CD4-positive, alpha-beta memory T cell (primary cell): ENCODE results near the gene FLNC. TPM values are rescaled to one million over a fixed set of nuclear protein-coding genes. Genes with fewer than 3 reads are reported as not detected.

Source experiments
- CTCF ChIA-PET: fragments of 350-600 bp; sonication (Branson Sonifier 250); formaldehyde crosslinking; loops from one replicate; lab custom pipeline; 2021; ENCODE audit warnings: inconsistent platforms; ENCODE audit not compliant: partially characterized antibody; lab: Charles Lee
- POLR2A ChIA-PET: fragments of 350-600 bp; sonication (Branson Sonifier 250); formaldehyde crosslinking; loops from one replicate; lab custom pipeline; 2021; ENCODE audit not compliant: partially characterized antibody; lab: Charles Lee
- DNase-seq, 5 donors: peaks; one replicate each; pipeline versions ENCODE4 v3.0.0 to v3.0.0-alpha.2; 2020 to 2022; ENCODE audit warnings: mixed read lengths in 1 of 5
- H3K27ac ChIP-seq: one replicate; pipeline ENCODE4 v1.7.0; 2013; ENCODE audit warnings: low read depth, low read length
- H3K27me3 ChIP-seq: 2 replicates; pipeline ENCODE4 v1.7.0; 2013; ENCODE audit warnings: mild to moderate bottlenecking, low read length, moderate library complexity; ENCODE audit not compliant: insufficient read depth
- H3K36me3 ChIP-seq: 2 replicates; pipeline ENCODE4 v1.7.0; 2013; ENCODE audit warnings: mild to moderate bottlenecking, low read length, moderate library complexity; ENCODE audit not compliant: insufficient read depth
- H3K4me1 ChIP-seq: 2 replicates; pipeline ENCODE4 v1.7.0; 2013; ENCODE audit warnings: mild to moderate bottlenecking, low read length, moderate library complexity; ENCODE audit not compliant: insufficient read depth
- H3K4me3 ChIP-seq, 2 donors: one replicate each; pipeline ENCODE4 v1.7.0; 2013; ENCODE audit warnings: low read length in 2 of 2, mild to moderate bottlenecking in 1 of 2
- H3K9me3 ChIP-seq, 2 donors: one replicate each; pipeline ENCODE4 v1.7.0; 2013; ENCODE audit warnings: low read length in 2 of 2, control low read depth in 1 of 2; ENCODE audit not compliant: control insufficient read depth in 1 of 2
- H3K27ac Mint-ChIP-seq, 7 donors: one replicate each; pipeline ENCODE4 v1.8.0; 2020 to 2021; ENCODE audit warnings: mixed read lengths in 7 of 7, mild to moderate bottlenecking in 6 of 7, inconsistent platforms in 3 of 7, moderate library complexity in 3 of 7
- H3K27me3 Mint-ChIP-seq, 2 donors: one replicate each; pipeline ENCODE4 v1.8.0; 2020 to 2021; ENCODE audit warnings: mixed read lengths in 2 of 2
- H3K36me3 Mint-ChIP-seq, 2 donors: one replicate each; pipeline ENCODE4 v1.8.0; 2020 to 2021; ENCODE audit warnings: mixed read lengths in 2 of 2, inconsistent platforms in 1 of 2, mild to moderate bottlenecking in 1 of 2
- H3K4me1 Mint-ChIP-seq, 4 donors: one replicate each; pipeline ENCODE4 v1.8.0; 2020 to 2021; ENCODE audit warnings: mixed read lengths in 4 of 4, mild to moderate bottlenecking in 1 of 4
- H3K4me3 Mint-ChIP-seq, 8 donors: one replicate each; pipeline ENCODE4 v1.8.0; 2020 to 2021; ENCODE audit warnings: mixed read lengths in 8 of 8, mild to moderate bottlenecking in 7 of 8, moderate library complexity in 6 of 8, inconsistent platforms in 3 of 8
- H3K9me3 Mint-ChIP-seq, 8 donors: one replicate each; pipeline ENCODE4 v1.8.0; 2020 to 2021; ENCODE audit warnings: mixed read lengths in 8 of 8, mild to moderate bottlenecking in 5 of 8, inconsistent platforms in 3 of 8, moderate library complexity in 1 of 8
- intact Hi-C: fragments of 100-400 bp; cut with micrococcal nuclease; formaldehyde crosslinking; loops from one replicate; pipeline ENCODE4 v1.15.1; 2023
- polyA plus RNA-seq, 2 donors: library from polyadenylated mRNA; unstranded; fragments of 300-500 nt; fragmentation: Illumina TruSeq; gene quantifications; one replicate each; pipeline ENCODE4 v1.2.3, GENCODE V29; 2021
- total RNA-seq, 2 experiments: library from RNA; stranded (reverse); gene quantifications; one replicate each; pipeline ENCODE4 v1.2.3, GENCODE V29; 2021

Gene FLNC
- total and polyA plus RNA-seq, 4 experiments from 2014 or later: 0.06 TPM; not detected in 3

DNA sequence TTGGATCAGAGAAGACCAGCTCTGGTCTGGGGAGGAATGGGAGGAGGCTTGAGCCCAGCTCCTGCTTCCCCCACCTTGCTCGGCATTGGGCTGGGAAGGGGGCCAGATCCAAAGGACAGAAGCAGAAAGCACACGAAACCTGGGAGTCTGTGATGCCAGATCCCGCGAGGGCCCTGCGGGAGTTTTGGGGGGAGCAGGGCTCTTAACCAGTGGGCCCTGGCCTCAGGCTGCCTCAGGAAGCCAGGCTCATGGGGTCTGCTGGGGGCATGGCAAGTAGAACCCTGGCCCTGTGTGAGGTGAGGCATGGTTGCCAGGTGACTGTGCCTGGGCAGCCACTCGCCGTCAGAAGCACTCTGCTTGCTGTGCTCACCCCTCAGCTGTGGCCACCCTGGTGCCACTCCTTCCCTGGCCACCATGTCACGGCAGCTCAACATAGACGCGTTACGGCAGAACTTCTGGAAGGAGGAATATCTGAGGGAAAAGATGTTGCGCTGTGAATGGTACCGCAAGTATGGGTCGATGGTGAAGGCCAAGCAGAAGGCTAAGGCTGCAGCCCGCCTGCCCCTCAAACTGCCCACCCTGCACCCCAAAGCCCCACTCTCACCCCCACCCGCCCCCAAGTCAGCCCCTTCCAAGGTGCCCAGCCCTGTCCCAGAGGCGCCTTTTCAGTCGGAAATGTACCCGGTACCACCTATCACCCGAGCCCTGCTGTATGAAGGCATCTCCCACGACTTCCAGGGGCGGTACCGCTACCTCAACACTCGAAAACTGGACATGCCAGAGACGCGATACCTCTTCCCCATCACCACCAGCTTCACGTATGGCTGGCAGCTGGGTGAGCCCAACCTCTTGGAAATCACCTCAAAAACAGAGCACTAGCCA, 36.0 kb downstream of the FLNC start:
- Mint-ChIP-seq H3K27me3 (no peaks in the 10 kb centered on the region), H3K9me3 (no peaks in the 10 kb centered on the region), H3K4me3 (peak overlapping the region in 2 of 8 donors; percentile 9 to 68), H3K36me3 (peaks cover 11 to 29% of the 10 kb centered on the region in 2 donors), H3K27ac (peak overlapping the region in 3 of 7 donors; percentile 36 to 71 (median 64)), H3K4me1 (peaks cover 23 to 53% (median 35%) of the 10 kb centered on the region in 4 donors)
- H3K36me3 ChIP-seq: peaks cover 5% of the 10 kb centered on the region
- no peak overlapping the region for H3K4me3 ChIP-seq
- peaks cover 30% of the 10 kb centered on the region for H3K4me1 ChIP-seq
- H3K27me3 ChIP-seq: no peaks in the 10 kb centered on the region
- H3K9me3 ChIP-seq: no peaks in the 10 kb centered on the region
- ChIA-PET CTCF (interaction anchor here (1.1 to 1.6 kb wide), 2 partner anchors 12 to 17 kb away, joined by 3 to 5 read pairs; no protein-coding TSS in a partner anchor), POLR2A (no interaction called here)
- intact Hi-C loops: no loop called here
- H3K27ac ChIP-seq: no peak overlapping the region
- DNase-seq: no peak

DNA sequence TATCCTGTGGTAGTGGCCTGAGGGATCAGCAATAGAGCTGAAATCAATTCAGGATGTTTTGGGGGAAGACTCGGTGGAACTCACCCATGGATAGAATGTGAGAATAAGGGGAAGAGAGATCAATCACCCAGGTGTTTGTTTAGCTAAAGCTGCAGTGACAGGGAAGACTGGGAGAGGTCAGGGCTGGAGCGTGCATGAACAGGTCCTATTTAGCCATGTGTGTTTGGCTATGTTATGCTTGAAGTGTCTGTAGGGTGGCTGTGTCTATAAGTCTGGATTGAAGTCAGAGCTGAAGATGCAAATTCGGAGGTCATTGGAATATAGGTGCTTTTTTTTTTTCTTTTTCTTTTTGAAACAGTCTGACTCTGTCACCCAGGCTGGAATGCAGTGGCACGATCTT, 37.0 kb downstream of the FLNC start:
- Mint-ChIP-seq H3K36me3 (peaks cover 11 to 29% of the 10 kb centered on the region in 2 donors), H3K4me3 (peak overlapping the region in 6 of 8 donors; percentile 1 to 60 (median 5)), H3K27ac (no peak overlapping the region), H3K9me3 (no peaks in the 10 kb centered on the region), H3K27me3 (no peaks in the 10 kb centered on the region), H3K4me1 (peaks cover 21 to 50% (median 32%) of the 10 kb centered on the region in 4 donors)
- H3K4me3 ChIP-seq: no peak overlapping the region
- CTCF ChIA-PET: interaction anchor here (1.1 to 1.6 kb wide), 3 partner anchors 11 to 16 kb away, joined by 3 to 5 read pairs (median 4); no protein-coding TSS in a partner anchor
- no peak for DNase-seq
- no peak overlapping the region for H3K27ac ChIP-seq
- POLR2A ChIA-PET: no interaction called here
- H3K27me3 ChIP-seq: no peaks in the 10 kb centered on the region
- intact Hi-C loops: no loop called here
- peaks cover 27% of the 10 kb centered on the region for H3K4me1 ChIP-seq
- H3K36me3 ChIP-seq: peaks cover 5% of the 10 kb centered on the region
- no peaks in the 10 kb centered on the region for H3K9me3 ChIP-seq

DNA sequence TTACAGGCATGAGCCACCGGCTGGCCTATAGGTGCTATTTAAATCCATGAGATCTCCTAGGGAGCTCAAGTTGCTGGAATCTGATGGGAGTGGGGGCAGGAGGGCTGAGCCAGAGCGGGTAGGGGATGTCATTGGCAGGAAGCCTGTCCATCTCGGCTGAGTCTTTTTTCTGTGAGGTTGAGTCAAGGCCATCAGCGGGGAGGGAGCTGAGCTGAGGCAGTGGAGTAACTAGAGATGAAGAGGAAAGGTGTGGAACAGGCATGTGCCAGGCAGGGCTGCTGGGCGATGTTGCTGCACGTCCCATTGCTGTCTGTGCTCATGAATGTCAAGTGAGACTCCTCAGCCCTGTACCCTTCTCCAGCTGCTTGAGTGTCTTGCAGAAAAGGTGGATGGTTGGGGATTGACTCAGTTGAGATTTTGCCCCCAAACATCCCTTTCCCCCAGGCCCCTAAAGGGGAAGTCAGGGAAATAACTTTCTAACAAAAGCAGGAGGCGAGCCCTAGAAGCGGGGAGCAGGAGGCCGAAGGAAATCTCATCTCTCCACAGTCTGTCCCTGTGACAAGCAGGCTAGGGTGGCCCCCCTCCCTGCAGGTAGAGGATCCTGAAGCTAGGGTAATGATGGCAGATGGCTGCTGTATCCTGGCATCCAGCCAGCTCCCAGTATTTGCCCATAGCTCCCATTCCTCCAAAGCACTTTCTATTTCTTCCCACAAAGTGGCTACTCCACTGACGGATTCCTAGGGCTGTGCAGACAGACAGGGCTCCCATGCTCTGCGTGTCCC, 37.8 kb downstream of the FLNC start:
- Histone ChIP-seq H3K36me3 (peaks cover 5% of the 10 kb centered on the region), H3K4me3 (no peak overlapping the region), H3K27me3 (no peaks in the 10 kb centered on the region), H3K4me1 (peaks cover 25% of the 10 kb centered on the region), H3K27ac (no peak overlapping the region), H3K9me3 (no peaks in the 10 kb centered on the region)
- H3K4me1 Mint-ChIP-seq: peaks cover 15 to 42% (median 26%) of the 10 kb centered on the region in 4 donors
- no peaks in the 10 kb centered on the region for H3K9me3 Mint-ChIP-seq
- H3K4me3 Mint-ChIP-seq: peak overlapping the region in 7 of 8 donors; percentile 51 to 75 (median 69)
- H3K27me3 Mint-ChIP-seq: no peaks in the 10 kb centered on the region
- ChIA-PET POLR2A (no interaction called here), CTCF (interaction anchor here (1.3 to 2.0 kb wide), 5 partner anchors 12 to 394 kb away, joined by 3 to 7 read pairs (median 4); no protein-coding TSS in a partner anchor)
- no peak for DNase-seq
- H3K36me3 Mint-ChIP-seq: peaks cover 11 to 25% of the 10 kb centered on the region in 2 donors
- intact Hi-C loops: no loop called here
- peak overlapping the region in 1 of 7 donors; percentile 36 for H3K27ac Mint-ChIP-seq

DNA sequence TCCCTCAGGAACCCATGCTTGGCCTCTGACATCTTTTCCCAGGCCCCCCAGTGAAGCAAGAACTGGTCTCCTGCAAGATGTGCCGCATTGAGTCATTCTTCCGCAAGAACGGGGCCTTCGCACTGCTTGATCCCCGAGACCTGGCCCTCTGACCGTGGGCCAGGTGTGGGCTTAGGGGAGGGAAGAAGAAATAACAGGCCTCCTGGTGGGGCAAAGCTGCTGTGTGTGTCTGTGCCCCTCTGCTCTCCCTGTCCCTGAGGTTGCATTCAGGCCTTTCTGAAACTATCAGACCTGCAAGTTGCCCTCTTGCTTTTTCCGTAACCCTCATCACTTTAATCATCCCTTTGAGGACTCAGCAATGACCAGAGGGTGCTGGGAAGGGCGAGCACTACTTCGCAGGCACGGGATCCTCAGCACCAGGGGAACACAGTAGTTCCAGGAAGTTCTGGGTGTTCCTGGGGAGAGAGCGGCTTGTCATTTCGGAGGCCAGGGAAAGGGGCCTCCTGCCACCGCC, 38.5 kb downstream of the FLNC start:
- no peak overlapping the region for H3K27ac ChIP-seq
- ChIA-PET POLR2A (no interaction called here), CTCF (interaction anchor here (1.3 to 2.0 kb wide), 3 partner anchors 15 to 395 kb away, joined by 3 to 7 read pairs (median 3); no protein-coding TSS in a partner anchor)
- no peak overlapping the region for H3K27ac Mint-ChIP-seq
- peak overlapping the region in 1 of 2 donors; percentile 52 for H3K4me3 ChIP-seq
- H3K27me3 ChIP-seq: no peaks in the 10 kb centered on the region
- H3K27me3 Mint-ChIP-seq: no peaks in the 10 kb centered on the region
- no peak for DNase-seq
- intact Hi-C loops: loop anchor here (1.0 kb wide), 1 partner anchor 15 kb away; no protein-coding TSS in a partner anchor
- H3K9me3 Mint-ChIP-seq: no peaks in the 10 kb centered on the region
- H3K9me3 ChIP-seq: no peaks in the 10 kb centered on the region
- peaks cover 11 to 20% of the 10 kb centered on the region in 2 donors for H3K36me3 Mint-ChIP-seq
- H3K4me1 Mint-ChIP-seq: peaks cover 14 to 37% (median 23%) of the 10 kb centered on the region in 4 donors
- peaks cover 19% of the 10 kb centered on the region for H3K4me1 ChIP-seq
- H3K36me3 ChIP-seq: peaks cover 5% of the 10 kb centered on the region
- H3K4me3 Mint-ChIP-seq: peak overlapping the region; percentile 21 to 75 (median 62)

DNA sequence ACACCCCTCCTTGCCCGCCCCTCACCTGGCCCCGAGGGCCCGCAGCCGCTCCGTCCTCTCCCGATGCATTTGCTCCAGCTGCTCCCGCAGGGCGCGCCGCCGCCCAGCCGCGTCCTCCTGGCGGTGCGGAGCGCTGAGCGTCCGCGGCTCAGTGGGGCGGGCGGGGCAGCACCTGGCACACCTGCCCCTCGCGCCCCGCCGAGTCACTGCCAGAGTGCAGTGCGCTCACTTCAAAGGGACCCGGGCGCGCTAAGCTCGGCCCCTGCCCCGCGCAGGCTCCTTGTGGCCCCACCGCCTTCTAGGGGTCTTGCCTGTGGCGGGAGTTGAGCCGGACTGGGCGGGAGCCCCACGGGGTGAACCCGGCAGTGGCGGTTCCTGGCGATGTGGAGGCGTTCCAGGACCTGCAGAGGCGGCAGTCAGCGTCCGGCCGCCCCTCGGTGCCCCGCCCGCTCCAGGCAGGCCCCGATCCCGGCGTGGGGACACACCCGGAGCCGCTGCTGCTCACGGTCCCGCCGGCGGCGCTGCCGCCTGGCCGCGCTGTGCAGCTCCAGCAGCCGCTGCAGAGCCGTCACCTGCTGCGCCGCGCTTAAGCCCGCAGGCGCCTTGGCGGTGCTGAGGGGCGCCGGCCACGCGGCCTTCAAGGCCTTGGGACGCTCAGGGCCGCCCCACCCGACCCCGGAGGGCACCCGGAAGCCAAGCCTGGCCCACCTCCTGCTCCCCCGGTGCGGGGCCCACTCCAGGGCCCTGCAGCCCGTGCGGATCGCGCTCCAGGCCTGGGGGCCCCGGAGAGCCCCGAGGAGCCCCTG, 39.1 kb downstream of the FLNC start:
- intact Hi-C loops: loop anchor here (1.0 kb wide), 1 partner anchor 14 kb away; no protein-coding TSS in a partner anchor
- POLR2A ChIA-PET: interaction anchor here (0.7 kb wide), 1 partner anchor 13 kb away, joined by 3 read pairs; no protein-coding TSS in a partner anchor
- no peaks in the 10 kb centered on the region for H3K27me3 Mint-ChIP-seq

DNA sequence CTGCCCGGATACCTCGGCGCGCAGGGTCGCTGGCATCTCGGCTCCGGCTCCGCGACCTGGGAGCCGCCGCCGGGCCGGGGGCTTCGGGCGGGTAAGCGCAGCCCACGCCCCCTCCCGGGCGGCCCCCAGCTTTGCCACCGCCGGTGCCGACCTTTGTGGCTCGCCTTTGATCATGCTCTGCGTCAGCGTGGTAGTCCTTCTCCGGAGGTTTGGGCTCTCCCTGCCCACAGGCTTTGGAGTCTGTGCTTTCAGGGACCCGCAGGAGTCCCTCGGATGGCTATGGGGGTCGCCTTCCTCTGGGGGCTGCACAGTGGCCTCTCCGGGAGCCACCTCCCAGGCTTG, 39.7 kb downstream of the FLNC start:
- H3K36me3 ChIP-seq: peaks cover 5% of the 10 kb centered on the region
- DNase-seq: peak in 1 of 5 donors; percentile 4
- no peaks in the 10 kb centered on the region for H3K9me3 Mint-ChIP-seq
- H3K27ac ChIP-seq: no peak overlapping the region
- H3K4me3 ChIP-seq: peak overlapping the region in 1 of 2 donors; percentile 52
- ChIA-PET POLR2A (interaction anchor here (1.7 kb wide), 1 partner anchor 10 kb away, joined by 3 read pairs; no protein-coding TSS in a partner anchor), CTCF (interaction anchor here (2.0 kb wide), 1 partner anchor 14 kb away, joined by 7 read pairs; no protein-coding TSS in a partner anchor)
- peak overlapping the region; percentile 80 to 85 (median 82) for H3K4me3 Mint-ChIP-seq
- peak overlapping the region in 2 of 7 donors; percentile 51 to 67 for H3K27ac Mint-ChIP-seq
- H3K36me3 Mint-ChIP-seq: peaks cover 10 to 18% of the 10 kb centered on the region in 2 donors
- peaks cover 10% of the 10 kb centered on the region for H3K4me1 ChIP-seq
- intact Hi-C loops: loop anchor here (1.0 kb wide), 1 partner anchor 13 kb away; no protein-coding TSS in a partner anchor
- H3K27me3 Mint-ChIP-seq: no peaks in the 10 kb centered on the region
- H3K9me3 ChIP-seq: no peaks in the 10 kb centered on the region
- H3K27me3 ChIP-seq: no peaks in the 10 kb centered on the region
- H3K4me1 Mint-ChIP-seq: peaks cover 11 to 29% (median 16%) of the 10 kb centered on the region in 4 donors

More for the DNA sequence above, 39.1 kb downstream of the FLNC start:
- Mint-ChIP-seq H3K36me3 (peaks cover 11 to 18% of the 10 kb centered on the region in 2 donors), H3K4me3 (peak overlapping the region; percentile 21 to 75 (median 66)), H3K27ac (no peak overlapping the region), H3K4me1 (peaks cover 11 to 33% (median 19%) of the 10 kb centered on the region in 4 donors), H3K9me3 (no peaks in the 10 kb centered on the region)
- Histone ChIP-seq H3K4me1 (peaks cover 13% of the 10 kb centered on the region), H3K4me3 (peak overlapping the region in 1 of 2 donors; percentile 52), H3K27ac (no peak overlapping the region), H3K9me3 (no peaks in the 10 kb centered on the region), H3K27me3 (no peaks in the 10 kb centered on the region), H3K36me3 (peaks cover 5% of the 10 kb centered on the region)
- DNase-seq: peak in 4 of 5 donors; percentile 32 to 51 (median 49)
- CTCF ChIA-PET: interaction anchor here (0.6 to 2.0 kb wide), 4 partner anchors 8 to 395 kb away, joined by 3 to 7 read pairs (median 3); no protein-coding TSS in a partner anchor
